Measurements from ENCODE around the gene KLHL1. TPM values are rescaled to one million over a fixed set of nuclear protein-coding genes. Genes with fewer than 3 reads are reported as not detected.

KLHL1 gene
- polyA plus RNA-seq, 3 donors: not detected

- Mint-ChIP-seq H3K27me3 (ENCODE audit: low read depth in 3 of 3) (no peaks in the 10 kb centered on the region), H3K4me1 (no peaks in the 10 kb centered on the region), H3K9me3 (peaks cover 0 to 2% (median 0%) of the 10 kb centered on the region in 7 donors), H3K36me3 (no peaks in the 10 kb centered on the region), H3K4me3 (no peak overlapping the region), H3K27ac (no peak overlapping the region)
- Histone ChIP-seq H3K79me2 (ENCODE audit: insufficient read depth, low read length) (no peaks in the 10 kb centered on the region), H3K4me1 (ENCODE audit: control insufficient read depth in 1 of 2, insufficient read depth in 2 of 2, low read length in 2 of 2) (no peaks in the 10 kb centered on the region), H3K9ac (ENCODE audit: insufficient read depth, low read length, poor library complexity, severe bottlenecking) (no peak overlapping the region), H3K4me3 (replicated peaks in 1 of 3; ENCODE audit: low read depth in 2 of 3, low read length in 3 of 3) (no peak overlapping the region), H3K4me2 (replicated peaks; ENCODE audit: extremely low read depth, low read length, poor library complexity, severe bottlenecking) (no peak overlapping the region), H3K36me3 (replicated peaks in 1 of 2; ENCODE audit: control insufficient read depth in 1 of 2, insufficient read depth in 2 of 2, low read length in 2 of 2) (no peaks in the 10 kb centered on the region), H3K27me3 (ENCODE audit: control insufficient read depth in 2 of 2, insufficient read depth in 2 of 2, low read length in 2 of 2) (no peaks in the 10 kb centered on the region), H2AFZ (ENCODE audit: insufficient read depth, low read depth, low read length, poor library complexity, severe bottlenecking) (no peak overlapping the region), H3K9me3 (replicated peaks in 1 of 2; ENCODE audit: control insufficient read depth in 1 of 2, insufficient read depth in 1 of 2, low read length in 2 of 2) (no peaks in the 10 kb centered on the region), H4K20me1 (ENCODE audit: insufficient read depth, low read length) (no peaks in the 10 kb centered on the region), H3K27ac (ENCODE audit: low read depth in 1 of 2, low read length in 2 of 2) (no peak overlapping the region)
- no peak for DNase-seq
- intact Hi-C loops (cut with micrococcal nuclease): no loop called here
- 100% methylated on average over 1 of the region's 2 CpGs for WGBS (ENCODE audit: insufficient coverage)
- TF ChIP-seq, protein P1, sequence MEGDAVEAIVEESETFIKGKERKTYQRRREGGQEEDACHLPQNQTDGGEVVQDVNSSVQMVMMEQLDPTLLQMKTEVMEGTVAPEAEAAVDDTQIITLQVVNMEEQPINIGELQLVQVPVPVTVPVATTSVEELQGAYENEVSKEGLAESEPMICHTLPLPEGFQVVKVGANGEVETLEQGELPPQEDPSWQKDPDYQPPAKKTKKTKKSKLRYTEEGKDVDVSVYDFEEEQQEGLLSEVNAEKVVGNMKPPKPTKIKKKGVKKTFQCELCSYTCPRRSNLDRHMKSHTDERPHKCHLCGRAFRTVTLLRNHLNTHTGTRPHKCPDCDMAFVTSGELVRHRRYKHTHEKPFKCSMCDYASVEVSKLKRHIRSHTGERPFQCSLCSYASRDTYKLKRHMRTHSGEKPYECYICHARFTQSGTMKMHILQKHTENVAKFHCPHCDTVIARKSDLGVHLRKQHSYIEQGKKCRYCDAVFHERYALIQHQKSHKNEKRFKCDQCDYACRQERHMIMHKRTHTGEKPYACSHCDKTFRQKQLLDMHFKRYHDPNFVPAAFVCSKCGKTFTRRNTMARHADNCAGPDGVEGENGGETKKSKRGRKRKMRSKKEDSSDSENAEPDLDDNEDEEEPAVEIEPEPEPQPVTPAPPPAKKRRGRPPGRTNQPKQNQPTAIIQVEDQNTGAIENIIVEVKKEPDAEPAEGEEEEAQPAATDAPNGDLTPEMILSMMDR (IDR thresholded peaks at IDR 0.05): no peak
Measured at GRCh38 chr13:70117338-70117905, 9.2 kb upstream of the KLHL1 start.

- Histone ChIP-seq H3K9me3 (replicated peaks in 1 of 2; ENCODE audit: control insufficient read depth in 1 of 2, insufficient read depth in 1 of 2, low read length in 2 of 2) (no peaks in the 10 kb centered on the region), H3K4me2 (replicated peaks; ENCODE audit: extremely low read depth, low read length, poor library complexity, severe bottlenecking) (no peak within 1 kb of the TSS), H3K27me3 (ENCODE audit: control insufficient read depth in 2 of 2, insufficient read depth in 2 of 2, low read length in 2 of 2) (peaks cover 0 to 7% of the 10 kb centered on the region in 2 donors), H3K4me3 (replicated peaks in 1 of 3; ENCODE audit: low read depth in 2 of 3, low read length in 3 of 3) (no peak within 1 kb of the TSS), H3K79me2 (ENCODE audit: insufficient read depth, low read length) (no peaks in the 10 kb centered on the region), H3K9ac (ENCODE audit: insufficient read depth, low read length, poor library complexity, severe bottlenecking) (no peak within 1 kb of the TSS), H2AFZ (ENCODE audit: insufficient read depth, low read depth, low read length, poor library complexity, severe bottlenecking) (no peak within 1 kb of the TSS), H3K36me3 (replicated peaks in 1 of 2; ENCODE audit: control insufficient read depth in 1 of 2, insufficient read depth in 2 of 2, low read length in 2 of 2) (no peaks in the 10 kb centered on the region), H4K20me1 (ENCODE audit: insufficient read depth, low read length) (no peaks in the 10 kb centered on the region), H3K4me1 (ENCODE audit: control insufficient read depth in 1 of 2, insufficient read depth in 2 of 2, low read length in 2 of 2) (no peaks in the 10 kb centered on the region), H3K27ac (ENCODE audit: low read depth in 1 of 2, low read length in 2 of 2) (no peak within 1 kb of the TSS)
- H3K36me3 Mint-ChIP-seq: no peaks in the 10 kb centered on the region
- DNase-seq: no peak
- H3K9me3 Mint-ChIP-seq: peaks cover 1 to 5% (median 2%) of the 10 kb centered on the region in 7 donors
- 5% methylated on average over 53 of the region's 53 CpGs for WGBS (ENCODE audit: insufficient coverage)
- intact Hi-C loops (cut with micrococcal nuclease): no loop called here
- no peak within 1 kb of the TSS for H3K27ac Mint-ChIP-seq
- TF ChIP-seq, protein P1 (IDR thresholded peaks at IDR 0.05): no peak
- H3K27me3 Mint-ChIP-seq (ENCODE audit: low read depth in 3 of 3): peaks cover 4 to 20% (median 12%) of the 10 kb centered on the region in 3 donors
- no peak within 1 kb of the TSS for H3K4me3 Mint-ChIP-seq
- H3K4me1 Mint-ChIP-seq: no peaks in the 10 kb centered on the region
Measured at GRCh38 chr13:70107498-70108281, 562 bp downstream of the KLHL1 start, which contains the start of gene ATXN8OS. Gene ATXN8OS (plus strand): TSS chr13:70107826.
